Heart left ventricle (tissue), 16 donors: ENCODE results near the gene HCN4. TPM values are rescaled to one million over a fixed set of nuclear protein-coding genes. Genes with fewer than 3 reads are reported as not detected.
A peak's percentile ranks its signal among the peaks of the same experiment; 100 is the strongest.
"Not testable (repeated sequence)": the region's sequence is repeated elsewhere in the genome, so short reads cannot be mapped to it uniquely, and the experiment has no call there.

Experiments used
- ATAC-seq, 4 donors: fragments of 200-7000 bp; cut with Tn5 transposase; one replicate each; pipeline ENCODE4 v1.9.1; 2020 to 2022; ENCODE audit warnings: moderate library complexity in 4 of 4, mild to moderate bottlenecking in 3 of 4, moderate number of reproducible peaks in 1 of 4
- DNase-seq, 5 donors: peaks; one replicate each; pipeline ENCODE4 v3.0.0-alpha.2; 2020
- H3K27ac ChIP-seq, 12 donors: fragments of 200-600 bp; sonication (generic) in 4 of 12; one replicate each; pipeline versions ENCODE4 v1.5.0 to v1.8.0; 2016 to 2022; ENCODE audit warnings: mild to moderate bottlenecking in 2 of 12
- H3K27me3 ChIP-seq, 9 donors: fragments of 200-600 bp; sonication (generic) in 2 of 9; one replicate each; pipeline versions ENCODE4 v1.5.1 to v1.8.0; 2016 to 2022; ENCODE audit warnings: mild to moderate bottlenecking in 3 of 9
- H3K36me3 ChIP-seq, 9 donors: fragments of 200-600 bp; sonication (generic) in 2 of 9; one replicate each; pipeline versions ENCODE4 v1.5.0 to v1.8.0; 2018 to 2022; ENCODE audit warnings: mild to moderate bottlenecking in 2 of 9
- H3K4me1 ChIP-seq, 12 donors: fragments of 200-600 bp; sonication (generic) in 4 of 12; one replicate each; pipeline versions ENCODE4 v1.5.0 to v1.8.0; 2016 to 2022; ENCODE audit warnings: mild to moderate bottlenecking in 3 of 12
- H3K4me3 ChIP-seq, 12 donors: fragments of 200-600 bp; sonication (generic) in 4 of 12; one replicate each; pipeline versions ENCODE4 v1.5.0 to v1.8.0; 2017 to 2022; ENCODE audit warnings: mild to moderate bottlenecking in 9 of 12, moderate library complexity in 4 of 12
- H3K9me3 ChIP-seq, 12 donors: fragments of 200-600 bp; sonication (generic) in 4 of 12; one replicate each; pipeline versions ENCODE4 v1.5.0 to v1.8.0; 2016 to 2022; ENCODE audit warnings: mild to moderate bottlenecking in 1 of 12
- CTCF ChIP-seq, 12 donors: fragments of 200-600 bp; sonication (generic) in 4 of 12; IDR thresholded peaks; one replicate each; pipeline versions ENCODE4 v1.5.0 to v1.8.0; 2018 to 2022; ENCODE audit warnings: antibody characterized with exemption in 12 of 12, mild to moderate bottlenecking in 5 of 12
- POLR2A ChIP-seq, 2 donors: fragments of 450-650 bp; IDR thresholded peaks; one replicate each; pipeline ENCODE4 v1.6.1; 2017; ENCODE audit warnings: antibody characterized with exemption in 2 of 2, mild to moderate bottlenecking in 2 of 2, moderate library complexity in 2 of 2
- WGBS, 4 donors: extraction: QIAGEN DNeasy Blood & Tissue Kit in 2 of 4; methylation state at CpG; one replicate each; pipeline versions ENCODE4 v1.1.5 to v1.1.7; 2013 to 2018; 5-methylcytosine and 5-hydroxymethylcytosine counted together
- intact Hi-C, 10 donors: fragments of 100-400 bp; cut with DNase I; formaldehyde crosslinking; loops; one replicate each; pipeline versions ENCODE4 v1.11.1 to v1.14.2; 2022
- polyA plus RNA-seq, 2 donors: library from polyadenylated mRNA; stranded (reverse); fragments of 200-250 nt; gene quantifications; one replicate each; pipeline ENCODE4 v1.2.3, GENCODE V29; 2013
- total RNA-seq, 9 donors: library from RNA; depleted of rRNA in 2 of 9; stranded (reverse); fragments of >200 nt in 2 of 9; fragmentation: NEBNext Ultra II Directional in 3 of 9; extraction: Animal tissue kit (Norgen Biotek cat#: 25700) in 3 of 9; gene quantifications; one replicate each; pipeline versions ENCODE4 v1.1.0 to v1.2.4, GENCODE V29; 2016 to 2023
- donor health status: ischemic (EF 13 %, LVEDD 7.1; RV severe dilation, severe dysfunction).
- donor health status: healthy with polysubstance abuse.
- donor health status: DM: no; HTN: yes; CAD: no.
- donor health status: DM: no; HTN: no; CAD: no.
- donor health status: ischemic (EF 25% LVEDD 6.9; RV normal size, moderate dysfunction).
- donor health status: ischemic (EF 25% LVEDD 5.7; RV mildly dilated, moderate dysfunction).
- donor health status: healthy.
- donor health status: DM: yes; HTN: yes; CAD: no.
- donor health status: ischemic (EF 35%, LVEDD 5.7; RV mildly dilated, moderate dysfunction).
- donor health status: nonischemic (EF 11% LVEDD 7.7; RV severe dilation, severe dysfunction).
- donor health status: DM: yes; HTN: yes; CAD: no.
- donor health status: PGD.
- donor health status: ischemic (EF 29% LVEDD 5.4; RV normal size, mild dysfunction).
- donor health status: nonischemic (EF 23%, LVEDD 6.1; RV moderate dilation, normal function).

Gene HCN4
- total and polyA plus RNA-seq, 11 donors: 5.1 to 23.0 (median 8.4) TPM

DNA sequence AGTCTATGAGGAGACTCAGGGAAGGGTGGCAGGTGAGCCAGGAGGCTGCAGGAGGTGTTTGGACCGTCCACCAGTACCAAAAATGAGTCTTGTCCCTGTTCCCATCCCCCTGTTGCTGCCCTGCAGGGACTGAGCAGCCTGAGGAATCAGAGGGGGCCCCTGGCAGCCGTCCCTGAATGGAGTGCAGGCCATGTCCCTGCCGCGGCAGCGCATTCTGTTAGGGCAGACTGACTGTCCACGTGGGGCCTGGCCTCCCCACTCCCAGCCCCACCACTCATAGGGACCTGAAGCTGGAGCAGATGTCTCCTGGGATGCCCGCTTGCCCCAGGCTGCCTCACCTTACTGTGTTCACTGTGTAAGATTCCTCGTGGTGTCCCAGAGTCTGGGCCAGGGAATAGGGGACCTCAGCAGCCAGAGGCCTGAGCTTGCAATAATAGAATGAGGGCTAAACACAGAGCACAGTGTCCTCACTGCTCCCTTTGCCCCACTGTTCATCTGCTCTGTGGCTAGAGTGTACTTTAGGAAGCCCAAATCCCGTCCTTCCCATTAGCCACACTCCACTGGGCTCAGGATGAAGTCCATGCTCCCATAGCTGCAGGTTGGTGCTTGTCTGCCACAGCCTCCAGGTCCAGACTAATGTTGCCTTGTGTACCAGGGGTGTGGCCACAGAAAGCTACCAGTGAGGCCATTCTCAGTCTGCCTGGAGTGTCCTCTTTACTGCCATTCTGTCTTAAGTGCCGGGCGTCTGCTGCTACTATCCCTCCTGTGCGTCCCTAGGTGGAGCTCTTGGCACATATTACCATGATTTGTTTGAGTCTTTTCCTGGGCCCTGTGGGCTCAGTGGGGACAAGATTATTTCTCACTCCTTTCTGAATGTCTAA is 63.2 kb downstream of the HCN4 start:
- H3K4me1 ChIP-seq: peaks cover 0 to 20% (median 0%) of the 10 kb centered on the region in 12 donors
- H3K27me3 ChIP-seq: no peaks in the 10 kb centered on the region
- H3K4me3 ChIP-seq: no peak overlapping the region
- no peak overlapping the region for H3K27ac ChIP-seq
- 67 to 77% (median 75%) methylated on average over 9 to 12 of the region's 12 CpGs for WGBS, 4 donors
- TF ChIP-seq POLR2A (IDR thresholded peaks at IDR 0.05): no peak
- TF ChIP-seq CTCF (IDR thresholded peaks at IDR 0.05): peak; percentile 24 to 64 (median 58)
- peaks cover 0 to 35% (median 23%) of the 10 kb centered on the region in 9 donors for H3K36me3 ChIP-seq
- DNase-seq: peak in 4 of 5 donors; percentile 39 to 53 (median 48)
- intact Hi-C loops: loop anchor here in 9 of 10 donors (1.0 to 10.0 kb wide), 14 partner anchors 82 to 399 kb away; partner anchors contain the start of gene NPTN (in 2 of the 9)
- no peaks in the 10 kb centered on the region for H3K9me3 ChIP-seq
- ATAC-seq: peak; percentile 72 to 93 (median 86)

DNA sequence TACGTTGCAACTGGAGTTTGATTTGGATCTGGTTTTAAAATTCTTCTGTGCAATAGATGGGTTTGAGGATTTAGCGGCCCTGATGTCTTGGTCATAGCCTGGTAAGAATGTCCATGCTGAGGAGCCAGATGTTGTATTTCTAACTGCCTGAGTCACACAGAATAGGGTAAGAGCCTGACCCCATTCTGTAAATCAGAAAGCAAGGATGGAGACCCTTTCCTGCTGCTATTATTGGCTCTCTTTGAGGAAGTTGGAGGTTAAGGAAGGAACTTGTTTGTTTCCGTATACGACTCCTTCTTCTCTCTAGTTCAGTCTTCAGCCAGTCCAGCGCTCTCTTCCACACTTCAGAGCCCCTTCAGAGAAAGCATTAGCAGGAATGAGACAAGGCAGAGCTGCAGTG is 65.1 kb downstream of the HCN4 start:
- H3K36me3 ChIP-seq: peaks cover 0 to 53% (median 32%) of the 10 kb centered on the region in 9 donors
- H3K27me3 ChIP-seq: no peaks in the 10 kb centered on the region
- no peak for ATAC-seq
- peaks cover 0 to 21% (median 0%) of the 10 kb centered on the region in 12 donors for H3K4me1 ChIP-seq
- H3K9me3 ChIP-seq: no peaks in the 10 kb centered on the region
- no peak for TF ChIP-seq CTCF (IDR thresholded peaks at IDR 0.05)
- no peak for TF ChIP-seq POLR2A (IDR thresholded peaks at IDR 0.05)
- 61 to 77% (median 69%) methylated on average over 5 of the region's 5 CpGs for WGBS, 4 donors
- intact Hi-C loops: loop anchor here in 6 of 10 donors (5.0 to 10.0 kb wide), 6 partner anchors 241 to 401 kb away; partner anchors contain the start of gene NPTN (in 2 of the 6)
- H3K4me3 ChIP-seq: no peak overlapping the region
- no peak overlapping the region for H3K27ac ChIP-seq
- no peak for DNase-seq

GRCh38 chr15:73300286-73300685 is 68.5 kb downstream of the HCN4 start:
- not testable (repeated sequence) for ATAC-seq, DNase-seq, H3K4me3 ChIP-seq, H3K27ac ChIP-seq, H3K9me3 ChIP-seq, H3K27me3 ChIP-seq
- Histone ChIP-seq H3K4me1 (peaks cover 0 to 29% (median 0%) of the 10 kb centered on the region in 12 donors), H3K36me3 (peaks cover 0 to 67% (median 40%) of the 10 kb centered on the region in 9 donors)
- intact Hi-C loops: loop anchor here in 6 of 10 donors (5.0 to 10.0 kb wide), 6 partner anchors 245 to 405 kb away; partner anchors contain the start of gene NPTN (in 2 of the 6)
- 91 to 96% (median 93%) methylated on average over 11 of the region's 11 CpGs for WGBS, 4 donors

DNA sequence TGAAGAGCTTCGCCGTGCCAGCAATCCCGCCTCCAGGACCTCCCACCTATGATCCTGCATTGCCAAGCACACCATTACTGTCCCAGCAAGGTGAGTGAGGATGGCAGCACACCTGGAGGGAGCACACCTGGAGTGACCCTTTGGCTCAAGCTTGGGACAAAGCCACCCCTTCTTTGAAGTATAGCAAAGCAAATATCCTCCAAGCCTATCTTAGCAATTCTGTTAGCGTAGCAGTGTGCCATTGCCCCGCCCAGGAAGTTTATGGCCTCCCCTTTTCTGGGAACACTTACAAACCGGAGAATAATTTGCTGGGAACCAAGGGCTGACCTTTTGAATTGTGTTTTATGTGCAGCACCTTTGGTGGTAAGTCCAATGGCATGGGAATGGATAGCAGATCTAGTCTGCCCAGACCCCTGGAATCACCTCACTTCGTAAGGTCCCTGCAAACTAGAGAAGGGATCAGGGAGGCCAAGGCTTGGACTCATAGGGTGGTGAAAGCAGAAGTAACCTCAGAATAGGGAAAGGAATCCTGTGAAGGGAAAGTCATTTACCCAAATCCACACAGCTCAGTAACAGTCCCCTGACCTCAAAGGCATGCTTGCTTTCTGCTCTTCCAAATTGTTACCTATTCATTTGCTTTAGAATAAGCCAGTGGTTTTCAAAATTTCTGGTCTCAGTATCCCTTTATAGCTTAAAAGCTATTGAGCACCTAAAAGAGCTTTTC is 70.1 kb downstream of the HCN4 start:
- H3K27me3 ChIP-seq: no peaks in the 10 kb centered on the region
- H3K27ac ChIP-seq: no peak overlapping the region
- H3K4me3 ChIP-seq: no peak overlapping the region
- H3K36me3 ChIP-seq: peaks cover 0 to 66% (median 40%) of the 10 kb centered on the region in 9 donors
- ATAC-seq (no peak), DNase-seq (no peak)
- no peaks in the 10 kb centered on the region for H3K9me3 ChIP-seq
- H3K4me1 ChIP-seq: peaks cover 0 to 22% (median 0%) of the 10 kb centered on the region in 12 donors
- WGBS, 4 donors: 85 to 99% (median 90%) methylated on average over 7 of the region's 7 CpGs
- intact Hi-C loops: no loop called here
- TF ChIP-seq CTCF (IDR thresholded peaks at IDR 0.05): no peak
- TF ChIP-seq POLR2A (IDR thresholded peaks at IDR 0.05): no peak
